ENCODE results near the gene TCTN3. TPM values are rescaled to one million over a fixed set of nuclear protein-coding genes. Genes with fewer than 3 reads are reported as not detected.
"Not testable (repeated sequence)": the region's sequence is repeated elsewhere in the genome, so short reads cannot be mapped to it uniquely, and the experiment has no call there.

The TCTN3 gene
- total RNA-seq, 4 donors from 2014 or later: 15.4 to 23.5 (median 21.8) TPM

- intact Hi-C loops (cut with DNase I): no loop called here
- H3K4me3 ChIP-seq: no peak overlapping the region
- no peaks in the 10 kb centered on the region for H3K27me3 ChIP-seq
- H3K27ac ChIP-seq (replicated peaks in 1 of 4): no peak overlapping the region
- H3K9me3 ChIP-seq: no peaks in the 10 kb centered on the region
- WGBS: 98% methylated on average over 4 of the region's 4 CpGs
- no peak for TF ChIP-seq POLR2A (IDR thresholded peaks at IDR 0.05; ENCODE audit: low read depth)
- TF ChIP-seq POLR2AphosphoS5 (IDR thresholded peaks at IDR 0.05): no peak
- TF ChIP-seq EP300 (IDR thresholded peaks at IDR 0.05): no peak
- no peak for TF ChIP-seq CTCF (IDR thresholded peaks at IDR 0.05)
- DNase-seq (ENCODE audit: extremely low spot score): no peak
- no peaks in the 10 kb centered on the region for H3K4me1 ChIP-seq
- peaks cover 5 to 82% (median 58%) of the 10 kb centered on the region in 4 donors for H3K36me3 ChIP-seq
Measured at GRCh38 chr10:95637911-95638310, 55.8 kb downstream of the TCTN3 start.

GRCh38 chr10:95637140-95637539 lies 56.6 kb downstream of the TCTN3 start:
- Histone ChIP-seq H3K27ac (replicated peaks in 1 of 4) (no peak overlapping the region), H3K9me3 (no peaks in the 10 kb centered on the region), H3K36me3 (peaks cover 12 to 82% (median 57%) of the 10 kb centered on the region in 4 donors), H3K4me3 (no peak overlapping the region), H3K27me3 (no peaks in the 10 kb centered on the region), H3K4me1 (no peaks in the 10 kb centered on the region)
- intact Hi-C loops (cut with DNase I): no loop called here
- no peak for DNase-seq (ENCODE audit: extremely low spot score)
- TF ChIP-seq POLR2AphosphoS5 (IDR thresholded peaks at IDR 0.05) (no peak), EP300 (IDR thresholded peaks at IDR 0.05) (no peak), CTCF (IDR thresholded peaks at IDR 0.05) (no peak), POLR2A (IDR thresholded peaks at IDR 0.05; ENCODE audit: low read depth) (no peak)
- WGBS: 100% methylated on average over 10 of the region's 10 CpGs

GRCh38 chr10:95635319-95635733 lies 58.4 kb downstream of the TCTN3 start:
- no peaks in the 10 kb centered on the region for H3K27me3 ChIP-seq
- no peaks in the 10 kb centered on the region for H3K4me1 ChIP-seq
- intact Hi-C loops (cut with DNase I): no loop called here
- no peaks in the 10 kb centered on the region for H3K9me3 ChIP-seq
- H3K27ac ChIP-seq (replicated peaks in 1 of 4): no peak overlapping the region
- H3K4me3 ChIP-seq: no peak overlapping the region
- no peak for DNase-seq (ENCODE audit: extremely low spot score)
- peaks cover 15 to 77% (median 51%) of the 10 kb centered on the region in 4 donors for H3K36me3 ChIP-seq
- no peak for TF ChIP-seq POLR2A (IDR thresholded peaks at IDR 0.05; ENCODE audit: low read depth)
- WGBS: 86% methylated on average over 2 of the region's 2 CpGs

GRCh38 chr10:95628786-95629185 lies 64.9 kb downstream of the TCTN3 start:
- Histone ChIP-seq H3K27me3 (no peaks in the 10 kb centered on the region), H3K9me3 (no peaks in the 10 kb centered on the region), H3K36me3 (peaks cover 36 to 84% (median 70%) of the 10 kb centered on the region in 4 donors), H3K4me3 (no peak overlapping the region), H3K4me1 (no peaks in the 10 kb centered on the region), H3K27ac (replicated peaks in 1 of 4) (no peak overlapping the region)
- no peak for TF ChIP-seq POLR2A (IDR thresholded peaks at IDR 0.05; ENCODE audit: low read depth)
- TF ChIP-seq POLR2AphosphoS5 (IDR thresholded peaks at IDR 0.05): no peak
- no peak for TF ChIP-seq EP300 (IDR thresholded peaks at IDR 0.05)
- TF ChIP-seq CTCF (IDR thresholded peaks at IDR 0.05): no peak
- 94% methylated on average over 1 of the region's 1 CpG for WGBS
- no peak for DNase-seq (ENCODE audit: extremely low spot score)
- intact Hi-C loops (cut with DNase I): no loop called here

- WGBS: 93% methylated on average over 4 of the region's 4 CpGs
- H3K4me1 ChIP-seq: no peaks in the 10 kb centered on the region
- no peak overlapping the region for H3K4me3 ChIP-seq
- no peak overlapping the region for H3K27ac ChIP-seq (replicated peaks in 1 of 4)
- H3K27me3 ChIP-seq: no peaks in the 10 kb centered on the region
- H3K36me3 ChIP-seq: peaks cover 21 to 70% (median 57%) of the 10 kb centered on the region in 4 donors
- TF ChIP-seq EP300 (IDR thresholded peaks at IDR 0.05) (no peak), POLR2A (IDR thresholded peaks at IDR 0.05; ENCODE audit: low read depth) (no peak), POLR2AphosphoS5 (IDR thresholded peaks at IDR 0.05) (no peak), CTCF (IDR thresholded peaks at IDR 0.05) (no peak)
- intact Hi-C loops (cut with DNase I): no loop called here
- H3K9me3 ChIP-seq: no peaks in the 10 kb centered on the region
- no peak for DNase-seq (ENCODE audit: extremely low spot score)
Measured at GRCh38 chr10:95626500-95626899, 67.2 kb downstream of the TCTN3 start.

- H3K4me1 ChIP-seq; DNase-seq (ENCODE audit: extremely low spot score); H3K4me3 ChIP-seq; H3K27ac ChIP-seq (replicated peaks in 1 of 4); intact Hi-C loops (cut with DNase I); H3K27me3 ChIP-seq; H3K9me3 ChIP-seq: not testable (repeated sequence)
- H3K36me3 ChIP-seq: peaks cover 25 to 74% (median 59%) of the 10 kb centered on the region in 4 donors
- 91% methylated on average over 5 of the region's 5 CpGs for WGBS
Measured at GRCh38 chr10:95620415-95620814, 73.3 kb downstream of the TCTN3 start.
